Neuronal stem cell (in vitro differentiated cells): ENCODE data around the gene SLC25A22.

Experiments
- DNase-seq: peaks from one replicate; pipeline ENCODE4 v3.0.0-alpha.2; 2013; ENCODE audit warnings: low spot score
- H2AFZ ChIP-seq: one replicate; pipeline ENCODE4 v1.6.1; 2013; ENCODE audit warnings: mild to moderate bottlenecking, low read length, inconsistent platforms
- H2AK5ac ChIP-seq: 2 replicates; pipeline ENCODE4 v1.6.1; 2013; ENCODE audit warnings: low read depth, mild to moderate bottlenecking, inconsistent platforms, low read length, moderate library complexity, mixed read lengths
- H2BK120ac ChIP-seq: 2 replicates; pipeline ENCODE4 v1.6.1; 2013; ENCODE audit warnings: low read depth, mild to moderate bottlenecking, inconsistent platforms, low read length, moderate library complexity, mixed read lengths
- H2BK12ac ChIP-seq: one replicate; pipeline ENCODE4 v1.6.1; 2013; ENCODE audit warnings: low read length, inconsistent platforms
- H2BK15ac ChIP-seq: 2 replicates; pipeline ENCODE4 v1.6.1; 2013; ENCODE audit warnings: mild to moderate bottlenecking, low read length, inconsistent platforms, mixed read lengths
- H2BK5ac ChIP-seq: one replicate; pipeline ENCODE4 v1.6.1; 2013; ENCODE audit warnings: inconsistent platforms, mild to moderate bottlenecking, low read length, moderate library complexity
- H3K14ac ChIP-seq: one replicate; pipeline ENCODE4 v1.6.1; 2013; ENCODE audit warnings: low read length, inconsistent platforms
- H3K18ac ChIP-seq: 2 replicates; pipeline ENCODE4 v1.6.1; 2013; ENCODE audit warnings: low read length, inconsistent platforms
- H3K23ac ChIP-seq: 2 replicates; pipeline ENCODE4 v1.6.1; 2013; ENCODE audit warnings: low read depth, mild to moderate bottlenecking, mixed read lengths, low read length, inconsistent platforms; ENCODE audit not compliant: poor library complexity
- H3K27ac ChIP-seq: replicated peaks from 3 replicates; pipeline ENCODE4 v1.5.1; 2013; ENCODE audit warnings: low read length, inconsistent platforms
- H3K27me3 ChIP-seq, 3 experiments: 2 replicates each; pipeline ENCODE4 v1.6.1; 2013; ENCODE audit warnings: low read length in 3 of 3, mild to moderate bottlenecking in 2 of 3, inconsistent platforms in 1 of 3, low read depth in 1 of 3, mixed read lengths in 1 of 3, moderate library complexity in 1 of 3; ENCODE audit not compliant: control insufficient read depth in 3 of 3, insufficient read depth in 3 of 3
- H3K36me3 ChIP-seq, 2 donors: replicated peaks in 1 of 2; 2 replicates each; pipeline ENCODE4 v1.6.1; 2013; ENCODE audit warnings: low read length in 2 of 2; ENCODE audit not compliant: control insufficient read depth in 2 of 2, insufficient read depth in 2 of 2
- H3K4ac ChIP-seq: 2 replicates; pipeline ENCODE4 v1.6.1; 2013; ENCODE audit warnings: inconsistent platforms, mild to moderate bottlenecking, low read length, moderate library complexity
- H3K4me1 ChIP-seq, 2 donors: 1 replicate in 1 of 2; 2 replicates in 1 of 2; pipeline ENCODE4 v1.6.1; 2013; ENCODE audit warnings: low read length in 2 of 2, low read depth in 1 of 2; ENCODE audit not compliant: control insufficient read depth in 2 of 2, insufficient read depth in 1 of 2
- H3K4me2 ChIP-seq: one replicate; pipeline ENCODE4 v1.6.1; 2013; ENCODE audit warnings: mild to moderate bottlenecking, low read length, inconsistent platforms; ENCODE audit not compliant: insufficient read depth, poor library complexity, severe bottlenecking
- H3K4me3 ChIP-seq, 2 donors: 2 replicates each; pipeline ENCODE4 v1.5.1; 2013; ENCODE audit warnings: low read length in 2 of 2, mild to moderate bottlenecking in 2 of 2, inconsistent platforms in 1 of 2, moderate library complexity in 1 of 2
- H3K79me1 ChIP-seq: one replicate; pipeline ENCODE4 v1.6.1; 2013; ENCODE audit warnings: low read depth, mild to moderate bottlenecking, inconsistent platforms, low read length, moderate library complexity
- H3K9ac ChIP-seq: one replicate; pipeline ENCODE4 v1.6.1; 2013; ENCODE audit warnings: mild to moderate bottlenecking, low read depth, low read length, inconsistent platforms; ENCODE audit not compliant: poor library complexity
- H3K9me3 ChIP-seq, 2 donors: replicated peaks in 1 of 2; 2 replicates each; pipeline versions ENCODE3 to v1.6.1; 2013; ENCODE audit warnings: low read length in 2 of 2, mild to moderate bottlenecking in 2 of 2, inconsistent platforms in 1 of 2, low read depth in 1 of 2, mixed read lengths in 1 of 2, moderate library complexity in 1 of 2; ENCODE audit not compliant: control insufficient read depth in 2 of 2, insufficient read depth in 1 of 2
- H4K8ac ChIP-seq: one replicate; pipeline ENCODE4 v1.6.1; 2013; ENCODE audit warnings: low read depth, mild to moderate bottlenecking, inconsistent platforms, low read length, moderate library complexity
- H4K91ac ChIP-seq: one replicate; pipeline ENCODE4 v1.6.1; 2013; ENCODE audit warnings: low read length, low read depth, mild to moderate bottlenecking, inconsistent platforms; ENCODE audit not compliant: poor library complexity
- WGBS, 2 donors: extraction: QIAGEN DNeasy Blood & Tissue Kit; methylation state at CpG; one replicate each; pipeline ENCODE4 v1.1.7; 2013; ENCODE audit warnings: missing lambda C conversion rate in 2 of 2, mixed read lengths in 1 of 2; ENCODE audit not compliant: insufficient read length in 2 of 2, insufficient replicate concordance in 1 of 2; ENCODE audit errors: extremely low coverage in 2 of 2; 5-methylcytosine and 5-hydroxymethylcytosine counted together

SLC25A22 gene

DNA sequence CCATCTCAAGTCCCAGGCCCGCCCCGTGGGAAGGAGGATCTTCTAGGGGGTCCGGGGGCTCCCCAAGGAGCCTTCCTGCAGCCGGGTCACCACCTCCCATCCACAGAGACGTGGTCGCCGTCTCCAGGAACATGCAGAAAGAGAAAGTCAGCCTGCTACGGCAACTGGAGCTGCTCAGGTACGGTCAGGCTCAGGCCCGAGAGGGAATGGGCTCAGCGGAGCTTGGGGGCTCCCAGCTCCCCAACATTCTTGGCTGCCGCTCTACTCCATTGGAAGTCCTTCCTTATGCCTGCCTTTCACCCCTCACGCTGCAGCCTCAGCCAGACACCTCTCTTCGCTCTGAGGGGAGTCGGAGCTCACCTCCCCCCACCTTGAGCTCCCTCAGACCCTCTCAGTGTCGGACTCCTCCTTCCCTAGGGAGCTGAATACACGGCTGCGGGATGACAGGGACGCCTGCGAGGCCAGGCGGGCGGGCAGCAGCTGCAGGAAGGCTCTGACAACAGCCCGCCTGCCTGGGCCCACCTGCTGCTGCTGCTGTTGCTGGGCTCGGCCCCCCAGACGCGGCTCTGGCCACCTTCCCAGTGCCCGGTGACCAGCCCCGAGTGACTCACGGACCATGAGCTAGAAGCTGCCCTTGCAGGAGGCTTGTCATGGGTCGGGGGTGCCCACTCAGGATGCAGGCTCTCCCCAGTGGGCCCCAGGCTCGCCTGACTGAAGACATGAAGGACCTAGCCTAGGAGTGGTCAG lies 33.2 kb upstream of the SLC25A22 start:
- WGBS, 2 donors: no CpG with 5 or more reads among the region's 31 CpGs
- Histone ChIP-seq H2BK12ac (peak overlapping the region; percentile 99), H3K9ac (peak overlapping the region; percentile 88), H2AFZ (peak overlapping the region; percentile 80), H3K4me2 (peak overlapping the region; percentile 86), H3K14ac (no peak overlapping the region), H4K91ac (no peak overlapping the region), H2BK5ac (peak overlapping the region; percentile 59), H3K18ac (peak overlapping the region; percentile 99), H3K36me3 (peaks cover 2 to 10% of the 10 kb centered on the region in 2 donors), H2BK120ac (peak overlapping the region; percentile 82), H3K9me3 (peaks cover 0 to 3% of the 10 kb centered on the region in 2 donors), H3K4me3 (peak overlapping the region; percentile 57 to 62), H3K27me3 (peaks cover 9 to 48% (median 18%) of the 10 kb centered on the region in 3 experiments), H4K8ac (no peak overlapping the region), H3K27ac (no peak overlapping the region), H2AK5ac (peak overlapping the region; percentile 100), H3K79me1 (peaks cover 12% of the 10 kb centered on the region), H3K23ac (peak overlapping the region; percentile 91), H3K4ac (no peak overlapping the region), H2BK15ac (peak overlapping the region; percentile 100), H3K4me1 (peaks cover 53 to 58% of the 10 kb centered on the region in 2 donors)
- DNase-seq: no peak

DNA sequence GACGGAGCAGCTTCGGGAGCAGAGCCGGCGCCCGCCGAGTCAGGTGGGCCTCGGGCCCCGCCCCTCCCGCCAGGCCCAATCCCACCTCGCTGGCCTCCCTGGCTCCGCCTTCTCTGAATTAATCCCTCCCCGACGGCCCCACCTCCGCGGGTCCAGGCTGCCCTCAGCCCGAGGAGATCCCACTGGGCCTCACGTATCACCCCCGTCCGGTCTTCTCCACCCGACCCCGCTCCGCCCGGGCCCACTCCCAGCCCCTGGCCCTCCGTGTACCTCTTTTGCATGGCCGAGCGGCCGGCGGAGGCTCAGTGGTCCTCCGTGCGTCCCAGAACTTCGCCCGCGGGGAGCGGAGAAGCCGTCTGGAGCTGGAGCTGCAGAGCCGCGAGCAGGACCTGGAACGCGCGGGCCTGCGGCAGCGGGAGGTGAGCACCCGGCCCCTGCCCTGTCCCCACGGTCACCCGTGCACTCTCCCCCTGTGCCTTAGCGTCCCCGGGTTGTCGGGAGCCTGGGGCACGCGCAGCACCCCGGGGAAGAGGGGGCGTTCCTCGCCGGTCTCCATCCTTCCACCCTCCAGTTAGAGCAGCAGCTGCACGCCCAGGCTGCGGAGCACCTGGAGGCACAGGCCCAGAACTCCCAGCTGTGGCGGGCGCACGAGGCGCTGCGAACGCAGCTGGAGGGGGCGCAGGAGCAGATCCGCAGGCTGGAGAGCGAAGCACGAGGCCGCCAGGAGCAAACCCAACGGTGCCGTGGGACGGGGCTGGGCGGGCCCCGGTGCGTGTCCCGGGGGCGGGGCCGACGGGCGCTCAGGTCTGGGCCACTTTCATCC lies 32.4 kb upstream of the SLC25A22 start:
- Histone ChIP-seq H3K27me3 (peaks cover 9 to 55% (median 18%) of the 10 kb centered on the region in 3 experiments), H2AK5ac (peak overlapping the region; percentile 43), H3K14ac (peak overlapping the region; percentile 94), H4K8ac (no peak overlapping the region), H3K4me2 (peak overlapping the region; percentile 86), H2BK120ac (peak overlapping the region; percentile 96), H3K27ac (no peak overlapping the region), H2AFZ (peak overlapping the region; percentile 80), H3K9ac (peak overlapping the region; percentile 94), H3K79me1 (peaks cover 10% of the 10 kb centered on the region), H3K9me3 (peaks cover 0 to 3% of the 10 kb centered on the region in 2 donors), H4K91ac (no peak overlapping the region), H3K4me1 (peaks cover 53 to 59% of the 10 kb centered on the region in 2 donors), H3K4ac (no peak overlapping the region), H3K18ac (peak overlapping the region; percentile 99), H3K23ac (peak overlapping the region; percentile 91), H3K4me3 (peak overlapping the region; percentile 45 to 73), H2BK5ac (peak overlapping the region; percentile 95), H3K36me3 (peaks cover 0 to 8% of the 10 kb centered on the region in 2 donors), H2BK15ac (peak overlapping the region; percentile 72), H2BK12ac (peak overlapping the region; percentile 94)
- DNase-seq: no peak
- WGBS, 2 donors: no CpG with 5 or more reads among the region's 78 CpGs

DNA sequence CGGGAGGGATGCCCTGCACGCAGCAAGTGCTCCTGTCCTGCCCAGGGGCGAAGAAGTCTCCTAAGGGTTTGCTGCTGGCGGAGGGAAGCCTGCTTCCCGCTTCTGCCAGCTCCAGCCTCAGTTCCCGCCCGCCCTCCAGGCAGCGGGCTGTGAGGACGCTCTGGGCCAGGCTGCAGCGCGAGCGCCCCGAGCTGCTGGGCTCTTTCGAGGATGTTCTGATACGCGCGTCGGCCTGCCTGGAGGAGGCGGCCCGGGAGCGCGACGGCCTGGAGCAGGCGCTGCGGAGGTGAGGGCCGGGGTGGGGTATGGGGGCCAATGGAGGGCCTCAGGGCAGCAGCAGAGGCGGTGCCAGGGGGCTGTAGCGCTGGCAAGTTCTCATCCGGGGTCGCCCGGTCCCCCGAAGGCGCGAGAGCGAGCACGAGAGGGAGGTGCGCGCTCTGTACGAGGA lies 31.8 kb upstream of the SLC25A22 start:
- peaks cover 9 to 56% (median 18%) of the 10 kb centered on the region in 3 experiments for H3K27me3 ChIP-seq
- H3K27ac ChIP-seq: no peak overlapping the region
- peaks cover 0 to 3% of the 10 kb centered on the region in 2 donors for H3K9me3 ChIP-seq
- peak overlapping the region; percentile 40 for H2BK15ac ChIP-seq
- no CpG with 5 or more reads among the region's 39 CpGs for WGBS, 2 donors
- peak overlapping the region; percentile 41 for H2AK5ac ChIP-seq
- H3K4me1 ChIP-seq: peaks cover 53 to 59% of the 10 kb centered on the region in 2 donors
- H3K23ac ChIP-seq: peak overlapping the region; percentile 70
- H2AFZ ChIP-seq: peak overlapping the region; percentile 80
- H3K9ac ChIP-seq: peak overlapping the region; percentile 91
- peaks cover 0 to 10% of the 10 kb centered on the region in 2 donors for H3K36me3 ChIP-seq
- peak overlapping the region; percentile 45 to 73 for H3K4me3 ChIP-seq
- peak overlapping the region; percentile 95 for H2BK5ac ChIP-seq
- peak overlapping the region; percentile 80 for H3K18ac ChIP-seq
- H4K8ac ChIP-seq: no peak overlapping the region
- H2BK12ac ChIP-seq: no peak overlapping the region
- DNase-seq: no peak
- peak overlapping the region; percentile 71 for H3K14ac ChIP-seq
- no peak overlapping the region for H2BK120ac ChIP-seq
- no peak overlapping the region for H4K91ac ChIP-seq
- no peak overlapping the region for H3K4ac ChIP-seq
- H3K79me1 ChIP-seq: peaks cover 10% of the 10 kb centered on the region
- H3K4me2 ChIP-seq: peak overlapping the region; percentile 86
